H1 (cell line): ENCODE results near the gene RORB. TPM values are rescaled to one million over a fixed set of nuclear protein-coding genes. Genes with fewer than 3 reads are reported as not detected.

Experiments
- CTCF ChIA-PET: fragments of 300-600 bp; sonication (Branson Sonifier 250); formaldehyde crosslinking; loops from one replicate; lab custom pipeline; 2021; ENCODE audit not compliant: partially characterized antibody; lab: Charles Lee
- POLR2A ChIA-PET: fragments of 300-600 bp; sonication (Branson Sonifier 250); formaldehyde crosslinking; loops from one replicate; lab custom pipeline; 2021; ENCODE audit warnings: inconsistent platforms; ENCODE audit not compliant: partially characterized antibody; lab: Charles Lee
- DNase-seq, 2 experiments: peaks; one replicate each; pipeline versions ENCODE4 v3.0.0 to v3.0.0-alpha.2; 2010 to 2022; ENCODE audit warnings: low spot score in 2 of 2, low read depth in 1 of 2, mixed read lengths in 1 of 2
- FAIRE-seq: peaks from 2 replicates; lab custom pipeline; 2011; peaks lifted over from hg19 to GRCh38; lab: Jason Lieb, UNC
- H2AFZ ChIP-seq: 2 replicates; pipeline ENCODE4 v1.8.1; 2012; ENCODE audit warnings: low read length, inconsistent platforms
- H2AK5ac ChIP-seq: 2 replicates; pipeline ENCODE4 v1.6.1; 2013; ENCODE audit warnings: low read depth, low read length
- H2BK120ac ChIP-seq: replicated peaks from 2 replicates; pipeline ENCODE3; 2013; ENCODE audit warnings: low read depth, low read length, inconsistent platforms
- H2BK12ac ChIP-seq: 2 replicates; pipeline ENCODE4 v1.6.1; 2013; ENCODE audit warnings: low read depth, low read length
- H2BK15ac ChIP-seq: 2 replicates; pipeline ENCODE4 v1.6.1; 2013; ENCODE audit warnings: low read length
- H2BK20ac ChIP-seq: 2 replicates; pipeline ENCODE4 v1.6.1; 2013; ENCODE audit warnings: low read length
- H2BK5ac ChIP-seq: 2 replicates; pipeline ENCODE4 v1.6.1; 2013; ENCODE audit warnings: low read depth, low read length
- H3K14ac ChIP-seq: 2 replicates; pipeline ENCODE4 v1.6.1; 2013; ENCODE audit warnings: inconsistent platforms; ENCODE audit not compliant: insufficient read length
- H3K18ac ChIP-seq: 2 replicates; pipeline ENCODE4 v1.6.1; 2013; ENCODE audit warnings: low read length; ENCODE audit errors: extremely low read depth
- H3K23ac ChIP-seq: 2 replicates; pipeline ENCODE4 v1.6.1; 2013; ENCODE audit warnings: inconsistent platforms; ENCODE audit not compliant: insufficient read length
- H3K23me2 ChIP-seq: 2 replicates; pipeline ENCODE4 v1.6.1; 2013; ENCODE audit warnings: low read depth, low read length
- H3K27ac ChIP-seq: 2 replicates; pipeline ENCODE4 v1.6.1; 2011; ENCODE audit warnings: low read depth, low read length, inconsistent platforms
- H3K27me3 ChIP-seq, 4 experiments: replicated peaks in 1 of 4; 1 replicate in 1 of 4; 2 replicates in 3 of 4; pipeline versions ENCODE4 v1.6.1 to v1.8.1; 2011 to 2013; ENCODE audit warnings: low read length in 3 of 4, mild to moderate bottlenecking in 3 of 4, inconsistent platforms in 2 of 4, mixed read lengths in 2 of 4, moderate library complexity in 1 of 4; ENCODE audit not compliant: control insufficient read depth in 3 of 4, insufficient read depth in 3 of 4; ENCODE audit errors: extremely low read depth in 1 of 4
- H3K36me3 ChIP-seq, 4 experiments: 2 replicates each; pipeline versions ENCODE4 v1.6.1 to v1.8.1; 2011 to 2013; ENCODE audit warnings: mild to moderate bottlenecking in 4 of 4, low read length in 3 of 4, moderate library complexity in 2 of 4, control low read depth in 1 of 4, inconsistent platforms in 1 of 4; ENCODE audit not compliant: insufficient read depth in 4 of 4, control insufficient read depth in 2 of 4
- H3K4ac ChIP-seq: replicated peaks from 2 replicates; pipeline ENCODE3; 2013; ENCODE audit warnings: low read length, low read depth, mixed read lengths, inconsistent platforms; ENCODE audit not compliant: insufficient read length
- H3K4me1 ChIP-seq, 4 experiments: replicated peaks in 1 of 4; 1 replicate in 1 of 4; 2 replicates in 3 of 4; pipeline versions ENCODE4 v1.6.1 to v1.8.1; 2011 to 2013; ENCODE audit warnings: low read length in 3 of 4, inconsistent platforms in 2 of 4, mixed read lengths in 1 of 4; ENCODE audit not compliant: insufficient read depth in 4 of 4, control insufficient read depth in 3 of 4
- H3K4me2 ChIP-seq, 2 experiments: 2 replicates each; pipeline versions ENCODE4 v1.6.1 to v1.8.1; 2011 to 2013; ENCODE audit warnings: low read depth in 2 of 2, low read length in 2 of 2, control low read depth in 1 of 2, inconsistent platforms in 1 of 2, mild to moderate bottlenecking in 1 of 2; ENCODE audit not compliant: insufficient read depth in 1 of 2
- H3K4me3 ChIP-seq, 4 experiments: fragments of 200-600, 300-600 bp in 1 of 4; sonication (generic), shearing (Covaris generic), sonication (Bioruptor Twin) in 1 of 4; 2 replicates each; pipeline versions ENCODE4 v1.5.1 to v1.8.1; 2011 to 2016; ENCODE audit warnings: low read length in 4 of 4, low read depth in 3 of 4, control low read depth in 2 of 4, inconsistent platforms in 2 of 4, mild to moderate bottlenecking in 2 of 4, mixed read lengths in 1 of 4, moderate library complexity in 1 of 4; ENCODE audit not compliant: insufficient read depth in 2 of 4; ENCODE audit errors: extremely low read depth in 1 of 4
- H3K56ac ChIP-seq: replicated peaks from 2 replicates; pipeline ENCODE3; 2013; ENCODE audit warnings: low read depth, mild to moderate bottlenecking, mixed read lengths, low read length, inconsistent platforms; ENCODE audit not compliant: insufficient read length
- H3K79me1 ChIP-seq: 2 replicates; pipeline ENCODE4 v1.6.1; 2013; ENCODE audit warnings: low read depth, low read length, control low read depth
- H3K79me2 ChIP-seq, 2 experiments: 2 replicates each; pipeline versions ENCODE4 v1.6.1 to v1.8.1; 2012 to 2013; ENCODE audit warnings: low read length in 2 of 2, mild to moderate bottlenecking in 2 of 2, inconsistent platforms in 1 of 2; ENCODE audit not compliant: insufficient read depth in 2 of 2, control insufficient read depth in 1 of 2
- H3K9ac ChIP-seq, 4 experiments: replicated peaks in 1 of 4; 1 replicate in 1 of 4; 2 replicates in 3 of 4; pipeline versions ENCODE4 v1.6.1 to v1.8.1; 2011 to 2013; ENCODE audit warnings: low read depth in 3 of 4, low read length in 3 of 4, control low read depth in 2 of 4, mild to moderate bottlenecking in 2 of 4, moderate library complexity in 2 of 4, inconsistent platforms in 1 of 4; ENCODE audit errors: extremely low read depth in 1 of 4
- H3K9me3 ChIP-seq, 2 experiments: 2 replicates each; pipeline versions ENCODE4 v1.6.1 to v1.8.1; 2012 to 2013; ENCODE audit warnings: mild to moderate bottlenecking in 2 of 2, moderate library complexity in 2 of 2, control low read depth in 1 of 2, inconsistent platforms in 1 of 2, low read depth in 1 of 2, low read length in 1 of 2, mixed read lengths in 1 of 2; ENCODE audit not compliant: insufficient read depth in 2 of 2
- H4K20me1 ChIP-seq, 2 experiments: replicated peaks in 1 of 2; 2 replicates each; pipeline versions ENCODE3 to v1.8.1; 2011 to 2013; ENCODE audit warnings: inconsistent platforms in 2 of 2, low read length in 2 of 2, mild to moderate bottlenecking in 1 of 2; ENCODE audit not compliant: insufficient read depth in 2 of 2, control insufficient read depth in 1 of 2
- H4K5ac ChIP-seq: 2 replicates; pipeline ENCODE4 v1.6.1; 2013; ENCODE audit warnings: low read length, low read depth, mixed read lengths, inconsistent platforms; ENCODE audit not compliant: insufficient read length
- H4K8ac ChIP-seq: 2 replicates; pipeline ENCODE4 v1.8.0; 2013; ENCODE audit warnings: mild to moderate bottlenecking, moderate library complexity, low read length, inconsistent platforms; ENCODE audit not compliant: insufficient read depth; ENCODE audit errors: extremely low read depth
- H4K91ac ChIP-seq: replicated peaks from 2 replicates; pipeline ENCODE3; 2013; ENCODE audit warnings: low read length, mixed read lengths, inconsistent platforms; ENCODE audit not compliant: insufficient read length
- CEBPB ChIP-seq: IDR thresholded peaks from 2 replicates; pipeline ENCODE4 v1.6.1; 2012; ENCODE audit warnings: low read depth, low read length
- CREB1 ChIP-seq: IDR thresholded peaks from 2 replicates; pipeline ENCODE4 v1.6.1; 2012; ENCODE audit warnings: inconsistent platforms
- EP300 ChIP-seq, 2 experiments: IDR thresholded peaks; 1 replicate in 1 of 2; 2 replicates in 1 of 2; pipeline ENCODE4 v1.6.1; 2011 to 2012; ENCODE audit warnings: low read depth in 2 of 2, low read length in 2 of 2, mild to moderate bottlenecking in 2 of 2, borderline replicate concordance in 1 of 2, inconsistent platforms in 1 of 2, moderate library complexity in 1 of 2
- POLR2A ChIP-seq, 2 experiments: IDR thresholded peaks; 1 replicate in 1 of 2; 2 replicates in 1 of 2; pipeline ENCODE4 v1.6.1; 2011; ENCODE audit warnings: low read depth in 2 of 2, low read length in 2 of 2, mild to moderate bottlenecking in 2 of 2; ENCODE audit errors: control extremely low read depth in 1 of 2
- POLR2AphosphoS5 ChIP-seq: IDR thresholded peaks from 2 replicates; pipeline ENCODE4 v1.6.1; 2011; ENCODE audit warnings: low read depth, low read length
- RAD21 ChIP-seq, 2 experiments: IDR thresholded peaks in 1 of 2; conservative IDR thresholded peaks in 1 of 2; 2 replicates each; pipeline ENCODE4 v1.6.1; 2011; ENCODE audit warnings: low read depth in 2 of 2, low read length in 2 of 2, improper control_type of control experiment in 1 of 2, inconsistent platforms in 1 of 2, mild to moderate bottlenecking in 1 of 2, moderate library complexity in 1 of 2
- RBBP5 ChIP-seq: IDR thresholded peaks from 2 replicates; pipeline ENCODE4 v1.7.1; 2012; ENCODE audit warnings: low read depth, mild to moderate bottlenecking, inconsistent platforms, low read length, moderate library complexity, borderline replicate concordance
- RNF2 ChIP-seq: fragments of 200-900, 300-1000 bp; sonication (generic); IDR thresholded peaks from 2 replicates; pipeline ENCODE4 v1.7.1; 2016; ENCODE audit warnings: borderline replicate concordance, low read depth, mild to moderate bottlenecking, antibody characterized with exemption, low read length; ENCODE audit not compliant: poor library complexity, severe bottlenecking; ENCODE audit errors: missing control alignments
- SIN3A ChIP-seq, 2 experiments: IDR thresholded peaks in 1 of 2; conservative IDR thresholded peaks in 1 of 2; 2 replicates each; pipeline ENCODE4 v1.6.1; 2011 to 2012; ENCODE audit warnings: low read length in 2 of 2, improper control_type of control experiment in 1 of 2, low read depth in 1 of 2, mild to moderate bottlenecking in 1 of 2
- SIX5 ChIP-seq: IDR thresholded peaks from 2 replicates; pipeline ENCODE4 v1.6.1; 2011; ENCODE audit warnings: mild to moderate bottlenecking, low read depth, low read length
- SP1 ChIP-seq: IDR thresholded peaks from 2 replicates; pipeline ENCODE4 v1.6.1; 2011; ENCODE audit warnings: low read depth, low read length
- YY1 ChIP-seq: IDR thresholded peaks from 2 replicates; pipeline ENCODE4 v1.6.1; 2011; ENCODE audit warnings: low read depth, mild to moderate bottlenecking, low read length
- WGBS, 2 experiments: shearing (Covaris generic) in 1 of 2; methylation state at CpG; one replicate each; pipeline versions ENCODE4 v1.1.6 to v1.1.7; 2013 to 2015; ENCODE audit warnings: low lambda C conversion rate in 2 of 2, mixed read lengths in 2 of 2, inconsistent platforms in 1 of 2, low coverage in 1 of 2, missing lambda C conversion rate in 1 of 2; ENCODE audit not compliant: insufficient replicate concordance in 2 of 2, insufficient coverage in 1 of 2, insufficient read length in 1 of 2; ENCODE audit errors: extremely low coverage in 1 of 2, missing lambda C conversion rate in 1 of 2; 5-methylcytosine and 5-hydroxymethylcytosine counted together
- polyA plus RNA-seq, 7 experiments: library from polyadenylated mRNA; depleted of rRNA in 3 of 7; stranded (reverse) in 5 of 7; unstranded in 2 of 7; fragments of >200 nt in 5 of 7; fragments of 200-250 nt in 2 of 7; gene quantifications; 1 replicate in 5 of 7; 2 replicates in 1 of 7; 4 replicates in 1 of 7; pipeline versions ENCODE4 v1.2.1 to v1.2.3, GENCODE V29; 2011 to 2013; ENCODE audit warnings: missing spikeins in 2 of 7, mixed read lengths in 2 of 7
- total RNA-seq: library from RNA; stranded (reverse); fragmentation: NEBNext Ultra II Directional; extraction: Animal tissue kit (Norgen Biotek cat#: 25700); gene quantifications from 2 replicates; pipeline ENCODE4 v1.2.1, GENCODE V29; 2021

Gene RORB
- total and polyA plus RNA-seq, 2 of the 8 experiments (the other 6 are each of a cell fraction or from before 2014, with no cell fraction given): 2.3 to 7.1 TPM

DNA sequence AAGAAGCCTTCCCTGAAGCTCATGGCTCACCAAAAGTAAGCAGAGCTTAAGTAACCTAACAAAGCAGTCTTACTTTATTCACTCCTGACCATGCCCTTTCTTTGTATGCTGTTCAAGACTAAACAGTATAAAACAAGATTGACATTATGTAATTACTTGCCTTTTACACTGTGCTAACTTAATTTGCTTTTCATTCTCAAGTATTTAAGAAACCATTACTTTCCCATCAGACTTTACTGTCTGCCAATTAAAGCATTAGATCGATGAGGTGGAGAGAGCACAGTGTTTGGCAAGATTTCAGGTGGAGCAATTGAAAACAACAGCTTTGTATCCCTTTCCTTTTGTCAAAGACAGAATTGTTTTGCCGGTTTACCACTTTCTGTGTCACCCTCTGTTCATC, 98.2 kb downstream of the RORB start:
- no peak overlapping the region for H3K14ac ChIP-seq
- POLR2A ChIA-PET: no interaction called here
- TF ChIP-seq RBBP5 (no peak), POLR2AphosphoS5 (no peak), CREB1 (no peak), EP300 (IDR thresholded peaks at IDR 0.05; ENCODE audit: borderline replicate concordance in 1 of 2, low read depth in 2 of 2, low read length in 2 of 2) (no peak), POLR2A (IDR thresholded peaks at IDR 0.05; ENCODE audit: control extremely low read depth in 1 of 2, low read depth in 2 of 2, low read length in 2 of 2) (no peak), SP1 (no peak), YY1 (no peak), RAD21 (IDR thresholded peaks at IDR 0.05 in 1 of 2, conservative IDR thresholded peaks at IDR 0.05 in 1 of 2; ENCODE audit: low read depth in 2 of 2, low read length in 2 of 2) (no peak), SIX5 (no peak), CEBPB (no peak), SIN3A (conservative IDR thresholded peaks at IDR 0.05 in 1 of 2, IDR thresholded peaks at IDR 0.05 in 1 of 2; ENCODE audit: low read depth in 1 of 2, low read length in 2 of 2) (no peak), RNF2 (no peak)

More for the DNA sequence above, 98.2 kb downstream of the RORB start:
- DNase-seq: no peak
- Histone ChIP-seq H3K23ac (no peak overlapping the region), H2AK5ac (no peak overlapping the region), H4K8ac (no peak overlapping the region), H3K27ac (no peak overlapping the region), H2BK20ac (no peak overlapping the region), H2BK12ac (no peak overlapping the region), H3K4me3 (no peak overlapping the region), H2BK5ac (no peak overlapping the region), H3K9ac (no peak overlapping the region), H3K23me2 (no peaks in the 10 kb centered on the region), H3K27me3 (no peaks in the 10 kb centered on the region), H3K4me1 (no peaks in the 10 kb centered on the region), H3K79me1 (no peaks in the 10 kb centered on the region), H3K4me2 (no peak overlapping the region), H3K18ac (no peak overlapping the region), H4K91ac (no peak overlapping the region), H4K20me1 (peaks cover 0 to 1% of the 10 kb centered on the region in 2 experiments), H4K5ac (no peak overlapping the region), H3K9me3 (no peaks in the 10 kb centered on the region), H2BK15ac (no peak overlapping the region), H3K4ac (no peak overlapping the region), H3K56ac (no peak overlapping the region), H2AFZ (no peak overlapping the region), H2BK120ac (no peak overlapping the region), H3K79me2 (no peaks in the 10 kb centered on the region), H3K36me3 (no peaks in the 10 kb centered on the region)
- CTCF ChIA-PET: interaction anchor here (1.1 to 1.9 kb wide), 4 partner anchors 12 to 911 kb away, joined by 3 to 6 read pairs (median 4); no protein-coding TSS in a partner anchor
- WGBS, 2 experiments: 100% methylated on average over 2 of the region's 2 CpGs; no CpG with 5 or more reads in 1 of the 2 experiments
- no peak for FAIRE-seq
